GM12872 (cell line): ENCODE data around the gene TRPM7.

ENCODE experiments used
- TF ChIP-seq, protein P1 (sequence below): IDR thresholded peaks from 3 replicates; pipeline ENCODE4 v1.5.1; 2011; ENCODE audit warnings: low read depth, mild to moderate bottlenecking, low read length, moderate library complexity; ENCODE audit not compliant: insufficient read depth

The TRPM7 gene

DNA sequence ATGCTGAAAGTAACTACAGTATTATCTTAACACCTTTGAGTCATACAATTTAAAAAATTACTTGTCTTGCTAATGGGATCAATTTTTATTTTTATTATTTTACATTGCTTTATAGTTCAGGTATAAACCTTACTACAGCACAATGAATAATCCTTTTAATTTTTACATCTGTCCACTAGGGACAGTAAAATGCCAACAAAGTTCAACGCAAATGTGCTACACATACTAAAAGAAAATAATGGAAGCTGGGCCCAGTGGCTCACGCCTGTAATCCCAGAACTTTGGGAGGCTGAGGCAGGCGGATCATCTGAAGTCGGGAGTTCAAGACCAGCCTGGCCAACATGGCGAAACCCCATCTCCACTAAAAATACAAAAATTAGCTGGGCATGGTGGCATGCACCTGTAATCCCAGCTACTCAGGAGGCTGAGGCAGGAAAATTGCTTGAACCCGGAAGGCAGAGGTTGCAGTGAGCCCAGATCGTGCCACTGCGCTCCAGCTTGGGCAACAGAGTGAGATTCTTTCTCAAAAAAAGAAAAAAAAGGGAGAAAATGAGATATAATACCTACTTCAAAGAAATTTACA is 64.1 kb downstream of the TRPM7 start:
- TF ChIP-seq, protein P1, sequence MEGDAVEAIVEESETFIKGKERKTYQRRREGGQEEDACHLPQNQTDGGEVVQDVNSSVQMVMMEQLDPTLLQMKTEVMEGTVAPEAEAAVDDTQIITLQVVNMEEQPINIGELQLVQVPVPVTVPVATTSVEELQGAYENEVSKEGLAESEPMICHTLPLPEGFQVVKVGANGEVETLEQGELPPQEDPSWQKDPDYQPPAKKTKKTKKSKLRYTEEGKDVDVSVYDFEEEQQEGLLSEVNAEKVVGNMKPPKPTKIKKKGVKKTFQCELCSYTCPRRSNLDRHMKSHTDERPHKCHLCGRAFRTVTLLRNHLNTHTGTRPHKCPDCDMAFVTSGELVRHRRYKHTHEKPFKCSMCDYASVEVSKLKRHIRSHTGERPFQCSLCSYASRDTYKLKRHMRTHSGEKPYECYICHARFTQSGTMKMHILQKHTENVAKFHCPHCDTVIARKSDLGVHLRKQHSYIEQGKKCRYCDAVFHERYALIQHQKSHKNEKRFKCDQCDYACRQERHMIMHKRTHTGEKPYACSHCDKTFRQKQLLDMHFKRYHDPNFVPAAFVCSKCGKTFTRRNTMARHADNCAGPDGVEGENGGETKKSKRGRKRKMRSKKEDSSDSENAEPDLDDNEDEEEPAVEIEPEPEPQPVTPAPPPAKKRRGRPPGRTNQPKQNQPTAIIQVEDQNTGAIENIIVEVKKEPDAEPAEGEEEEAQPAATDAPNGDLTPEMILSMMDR: peak; percentile 19; the same call in 2 of the 3 replicates

DNA sequence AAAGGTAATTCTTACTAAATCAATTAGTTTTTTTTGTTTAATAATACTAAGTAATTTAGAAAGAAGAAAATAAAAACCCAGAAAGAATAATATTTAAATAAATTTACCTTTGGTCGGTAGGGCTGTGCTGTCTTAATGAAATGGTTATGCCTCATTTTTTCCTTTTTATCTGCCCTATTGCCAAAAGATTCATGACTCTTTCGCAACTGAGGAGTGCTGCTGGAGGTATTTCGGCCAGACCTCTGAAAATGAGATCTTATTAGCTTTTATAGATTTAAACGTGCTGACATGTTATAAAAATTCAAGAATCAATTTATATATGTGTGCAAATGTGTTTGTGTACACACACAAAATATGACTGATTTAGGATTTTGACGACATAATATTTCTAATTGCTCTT is 73.0 kb downstream of the TRPM7 start:
- TF ChIP-seq, protein P1: no peak

DNA sequence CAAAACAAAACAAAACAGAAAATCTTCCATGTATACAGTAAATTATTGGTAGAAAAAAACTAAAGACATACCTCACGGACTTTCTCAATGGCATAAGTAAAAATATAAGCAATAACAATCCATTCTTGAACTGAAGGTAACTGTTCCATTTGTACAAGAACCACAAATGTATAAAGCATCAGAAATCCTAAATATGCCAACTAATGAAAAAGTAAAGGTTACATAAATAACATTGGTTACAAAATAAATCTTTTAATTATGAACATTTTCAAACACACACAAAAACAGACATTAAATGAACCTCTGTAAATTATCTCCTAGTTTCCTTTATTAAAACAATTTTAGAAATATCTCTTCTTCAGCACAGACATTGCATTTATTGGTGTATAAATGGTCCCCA is 79.5 kb downstream of the TRPM7 start:
- TF ChIP-seq, protein P1: no peak

DNA sequence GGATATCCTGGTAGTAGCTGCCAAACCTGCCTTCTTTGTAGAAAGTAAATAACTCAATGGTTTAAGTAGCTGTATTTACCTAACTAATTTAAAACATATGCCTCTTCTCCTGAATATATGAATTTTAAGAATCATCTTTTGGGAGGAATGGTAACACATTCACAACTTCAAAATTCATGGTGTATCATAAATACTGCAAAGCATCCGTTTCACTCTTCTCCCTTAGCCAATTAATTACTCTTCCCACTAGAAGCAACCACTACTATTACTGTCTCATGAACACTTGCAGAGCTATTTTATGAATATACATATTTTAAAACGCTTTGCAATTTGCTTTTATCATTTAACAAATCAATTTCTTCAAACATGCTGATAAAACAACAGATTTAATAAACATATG is 81.1 kb downstream of the TRPM7 start:
- TF ChIP-seq, protein P1: no peak

DNA sequence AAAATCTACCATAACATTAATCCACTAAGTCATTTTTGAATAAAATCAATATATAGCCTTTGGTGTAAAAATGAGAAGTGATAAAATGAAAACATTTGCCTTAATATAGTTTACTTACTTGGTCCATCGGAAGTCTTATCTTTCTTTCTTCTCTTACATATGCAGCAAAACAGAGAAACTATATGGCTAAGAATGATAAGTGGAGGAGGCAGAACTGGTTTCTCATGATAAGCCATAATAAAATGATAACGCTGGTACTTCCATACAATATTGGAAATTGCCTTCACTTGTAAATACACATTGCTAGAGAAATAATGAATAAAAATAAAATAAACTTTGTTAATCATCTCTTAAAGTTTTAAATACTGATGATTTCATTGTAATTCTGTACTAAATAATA is 92.3 kb downstream of the TRPM7 start:
- TF ChIP-seq, protein P1: no peak

DNA sequence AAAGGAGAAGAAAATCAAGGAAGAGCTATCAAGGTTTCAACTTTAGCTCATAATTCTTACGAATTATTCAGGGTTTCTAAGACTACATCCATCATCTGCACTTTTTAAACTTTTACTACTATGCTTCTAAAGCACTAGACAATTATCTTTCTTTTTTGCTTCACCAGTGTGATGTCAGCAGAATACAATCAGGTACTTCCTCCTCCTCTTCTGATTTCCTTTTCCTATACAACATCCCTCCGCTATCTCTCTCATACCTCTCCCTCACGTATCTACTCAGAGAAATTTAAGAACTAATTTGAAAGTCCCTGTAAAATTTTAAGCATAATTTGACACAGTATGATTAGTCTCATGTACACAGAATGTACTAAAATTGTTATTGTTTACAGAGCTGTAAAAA is 92.8 kb downstream of the TRPM7 start:
- TF ChIP-seq, protein P1: no peak

DNA sequence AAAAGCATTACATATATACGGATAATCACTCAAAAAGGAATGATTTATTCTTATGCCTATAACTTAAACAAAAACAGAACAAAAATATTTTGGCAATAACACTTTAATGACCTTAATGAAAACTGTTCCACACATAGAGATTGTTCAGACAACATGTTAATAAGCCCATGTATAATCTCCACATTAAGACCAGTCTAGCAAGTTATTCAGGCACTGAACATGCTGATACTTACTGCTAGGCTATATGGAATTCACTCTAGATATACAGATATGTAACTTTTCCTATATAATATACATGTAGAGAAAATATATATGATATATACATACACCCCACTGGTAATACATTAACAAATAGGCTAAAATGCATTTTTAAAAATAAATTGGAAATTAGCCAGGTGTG is 96.3 kb downstream of the TRPM7 start:
- TF ChIP-seq, protein P1: no peak
